Dermis blood vessel endothelial cell (primary cell): Measurements from ENCODE around the gene BCL7A. TPM values are rescaled to one million over a fixed set of nuclear protein-coding genes. Genes with fewer than 3 reads are reported as not detected.
"Not testable (repeated sequence)": the region's sequence is repeated elsewhere in the genome, so short reads cannot be mapped to it uniquely, and the experiment has no call there.

Experiments
- DNase-seq: peaks from one replicate; pipeline ENCODE4 v3.0.0; 2010
- total RNA-seq: library from RNA; depleted of rRNA; stranded (reverse); fragments of >200 nt; gene quantifications from 2 replicates; pipeline ENCODE4 v1.2.3, GENCODE V29; 2014

Gene BCL7A
- total RNA-seq, 1 donor from 2014 or later, result 6.8 TPM

GRCh38 chr12:122096591-122097149, 75.0 kb downstream of the BCL7A start:
- DNase-seq, result peak; percentile 67

GRCh38 chr12:122097584-122097926, 75.9 kb downstream of the BCL7A start:
- DNase-seq, result peak; percentile 31

GRCh38 chr12:122097927-122098756, 76.5 kb downstream of the BCL7A start:
- DNase-seq, result peak; percentile 58

GRCh38 chr12:122099280-122099749, 77.6 kb downstream of the BCL7A start:
- no peak for DNase-seq

GRCh38 chr12:122099856-122100255, 78.2 kb downstream of the BCL7A start:
- no peak for DNase-seq

- DNase-seq, result no peak
Measured at GRCh38 chr12:122100568-122100967, 78.9 kb downstream of the BCL7A start.

GRCh38 chr12:122102331-122102730, 80.6 kb downstream of the BCL7A start:
- peak; percentile 37 for DNase-seq

- DNase-seq, result peak; percentile 56
Measured at GRCh38 chr12:122104844-122105243, 83.2 kb downstream of the BCL7A start.

GRCh38 chr12:122105496-122105895, 83.8 kb downstream of the BCL7A start:
- DNase-seq, result not testable (repeated sequence)

- no peak for DNase-seq
Measured at GRCh38 chr12:122106843-122107242, 85.2 kb downstream of the BCL7A start.

- DNase-seq, result no peak
Measured at GRCh38 chr12:122107261-122107660, 85.6 kb downstream of the BCL7A start.

GRCh38 chr12:122111089-122111641, 89.5 kb downstream of the BCL7A start:
- no peak for DNase-seq

Other genes with a start within 250 kb of the BCL7A start
- 6.1 and 6.5 TPM in 2 replicates for gene RHOF, start 228.2 kb upstream of the BCL7A start, total RNA-seq
- 2.7 and 6.7 TPM in 2 replicates for gene SETD1B, start 217.9 kb upstream of the BCL7A start, total RNA-seq
- not detected in 2 replicates for gene HPD, start 163.0 kb upstream of the BCL7A start, total RNA-seq
- gene PSMD9, start 133.1 kb upstream of the BCL7A start, total RNA-seq, result 48.5 and 131 TPM in 2 replicates
- 0.56 and 2.9 TPM in 2 replicates for gene CFAP251, start 103.3 kb upstream of the BCL7A start, total RNA-seq
- 16.7 and 35.7 TPM in 2 replicates for gene MLXIP, start 56.9 kb downstream of the BCL7A start, total RNA-seq
- gene IL31, start 152.3 kb downstream of the BCL7A start, total RNA-seq, result not detected in 2 replicates
- 0.85 and 1.2 TPM in 2 replicates for gene LRRC43, start 161.2 kb downstream of the BCL7A start, total RNA-seq
- 0.17 TPM in 1 of 2 replicates, not detected in the other for gene B3GNT4, start 181.8 kb downstream of the BCL7A start, total RNA-seq
- 83.0 and 88.0 TPM in 2 replicates for gene DIABLO, start 204.2 kb downstream of the BCL7A start, total RNA-seq
- gene VPS33A, start 244.6 kb downstream of the BCL7A start, total RNA-seq, result 22.1 and 29.0 TPM in 2 replicates